H1 (cell line): ENCODE measurements around the gene MPND. TPM values are rescaled to one million over a fixed set of nuclear protein-coding genes. Genes with fewer than 3 reads are reported as not detected.
A peak's percentile ranks its signal among the peaks of the same experiment; 100 is the strongest.

Experiments
- CTCF ChIA-PET: fragments of 300-600 bp; sonication (Branson Sonifier 250); formaldehyde crosslinking; loops from one replicate; lab custom pipeline; 2021; ENCODE audit not compliant: partially characterized antibody; lab: Charles Lee
- POLR2A ChIA-PET: fragments of 300-600 bp; sonication (Branson Sonifier 250); formaldehyde crosslinking; loops from one replicate; lab custom pipeline; 2021; ENCODE audit warnings: inconsistent platforms; ENCODE audit not compliant: partially characterized antibody; lab: Charles Lee
- DNase-seq, 2 experiments: peaks; one replicate each; pipeline versions ENCODE4 v3.0.0 to v3.0.0-alpha.2; 2010 to 2022; ENCODE audit warnings: low spot score in 2 of 2, low read depth in 1 of 2, mixed read lengths in 1 of 2
- FAIRE-seq: peaks from 2 replicates; lab custom pipeline; 2011; peaks lifted over from hg19 to GRCh38; lab: Jason Lieb, UNC
- H2AFZ ChIP-seq: 2 replicates; pipeline ENCODE4 v1.8.1; 2012; ENCODE audit warnings: low read length, inconsistent platforms
- H2AK5ac ChIP-seq: 2 replicates; pipeline ENCODE4 v1.6.1; 2013; ENCODE audit warnings: low read depth, low read length
- H2BK120ac ChIP-seq: replicated peaks from 2 replicates; pipeline ENCODE3; 2013; ENCODE audit warnings: low read depth, low read length, inconsistent platforms
- H2BK12ac ChIP-seq: 2 replicates; pipeline ENCODE4 v1.6.1; 2013; ENCODE audit warnings: low read depth, low read length
- H2BK15ac ChIP-seq: 2 replicates; pipeline ENCODE4 v1.6.1; 2013; ENCODE audit warnings: low read length
- H2BK20ac ChIP-seq: 2 replicates; pipeline ENCODE4 v1.6.1; 2013; ENCODE audit warnings: low read length
- H2BK5ac ChIP-seq: 2 replicates; pipeline ENCODE4 v1.6.1; 2013; ENCODE audit warnings: low read depth, low read length
- H3K14ac ChIP-seq: 2 replicates; pipeline ENCODE4 v1.6.1; 2013; ENCODE audit warnings: inconsistent platforms; ENCODE audit not compliant: insufficient read length
- H3K18ac ChIP-seq: 2 replicates; pipeline ENCODE4 v1.6.1; 2013; ENCODE audit warnings: low read length; ENCODE audit errors: extremely low read depth
- H3K23ac ChIP-seq: 2 replicates; pipeline ENCODE4 v1.6.1; 2013; ENCODE audit warnings: inconsistent platforms; ENCODE audit not compliant: insufficient read length
- H3K23me2 ChIP-seq: 2 replicates; pipeline ENCODE4 v1.6.1; 2013; ENCODE audit warnings: low read depth, low read length
- H3K27ac ChIP-seq: 2 replicates; pipeline ENCODE4 v1.6.1; 2011; ENCODE audit warnings: low read depth, low read length, inconsistent platforms
- H3K27me3 ChIP-seq, 4 experiments: replicated peaks in 1 of 4; 1 replicate in 1 of 4; 2 replicates in 3 of 4; pipeline versions ENCODE4 v1.6.1 to v1.8.1; 2011 to 2013; ENCODE audit warnings: low read length in 3 of 4, mild to moderate bottlenecking in 3 of 4, inconsistent platforms in 2 of 4, mixed read lengths in 2 of 4, moderate library complexity in 1 of 4; ENCODE audit not compliant: control insufficient read depth in 3 of 4, insufficient read depth in 3 of 4; ENCODE audit errors: extremely low read depth in 1 of 4
- H3K36me3 ChIP-seq, 4 experiments: 2 replicates each; pipeline versions ENCODE4 v1.6.1 to v1.8.1; 2011 to 2013; ENCODE audit warnings: mild to moderate bottlenecking in 4 of 4, low read length in 3 of 4, moderate library complexity in 2 of 4, control low read depth in 1 of 4, inconsistent platforms in 1 of 4; ENCODE audit not compliant: insufficient read depth in 4 of 4, control insufficient read depth in 2 of 4
- H3K4ac ChIP-seq: replicated peaks from 2 replicates; pipeline ENCODE3; 2013; ENCODE audit warnings: low read length, low read depth, mixed read lengths, inconsistent platforms; ENCODE audit not compliant: insufficient read length
- H3K4me1 ChIP-seq, 4 experiments: replicated peaks in 1 of 4; 1 replicate in 1 of 4; 2 replicates in 3 of 4; pipeline versions ENCODE4 v1.6.1 to v1.8.1; 2011 to 2013; ENCODE audit warnings: low read length in 3 of 4, inconsistent platforms in 2 of 4, mixed read lengths in 1 of 4; ENCODE audit not compliant: insufficient read depth in 4 of 4, control insufficient read depth in 3 of 4
- H3K4me2 ChIP-seq, 2 experiments: 2 replicates each; pipeline versions ENCODE4 v1.6.1 to v1.8.1; 2011 to 2013; ENCODE audit warnings: low read depth in 2 of 2, low read length in 2 of 2, control low read depth in 1 of 2, inconsistent platforms in 1 of 2, mild to moderate bottlenecking in 1 of 2; ENCODE audit not compliant: insufficient read depth in 1 of 2
- H3K4me3 ChIP-seq, 4 experiments: fragments of 200-600, 300-600 bp in 1 of 4; sonication (generic), shearing (Covaris generic), sonication (Bioruptor Twin) in 1 of 4; 2 replicates each; pipeline versions ENCODE4 v1.5.1 to v1.8.1; 2011 to 2016; ENCODE audit warnings: low read length in 4 of 4, low read depth in 3 of 4, control low read depth in 2 of 4, inconsistent platforms in 2 of 4, mild to moderate bottlenecking in 2 of 4, mixed read lengths in 1 of 4, moderate library complexity in 1 of 4; ENCODE audit not compliant: insufficient read depth in 2 of 4; ENCODE audit errors: extremely low read depth in 1 of 4
- H3K56ac ChIP-seq: replicated peaks from 2 replicates; pipeline ENCODE3; 2013; ENCODE audit warnings: low read depth, mild to moderate bottlenecking, mixed read lengths, low read length, inconsistent platforms; ENCODE audit not compliant: insufficient read length
- H3K79me1 ChIP-seq: 2 replicates; pipeline ENCODE4 v1.6.1; 2013; ENCODE audit warnings: low read depth, low read length, control low read depth
- H3K79me2 ChIP-seq, 2 experiments: 2 replicates each; pipeline versions ENCODE4 v1.6.1 to v1.8.1; 2012 to 2013; ENCODE audit warnings: low read length in 2 of 2, mild to moderate bottlenecking in 2 of 2, inconsistent platforms in 1 of 2; ENCODE audit not compliant: insufficient read depth in 2 of 2, control insufficient read depth in 1 of 2
- H3K9ac ChIP-seq, 4 experiments: replicated peaks in 1 of 4; 1 replicate in 1 of 4; 2 replicates in 3 of 4; pipeline versions ENCODE4 v1.6.1 to v1.8.1; 2011 to 2013; ENCODE audit warnings: low read depth in 3 of 4, low read length in 3 of 4, control low read depth in 2 of 4, mild to moderate bottlenecking in 2 of 4, moderate library complexity in 2 of 4, inconsistent platforms in 1 of 4; ENCODE audit errors: extremely low read depth in 1 of 4
- H3K9me3 ChIP-seq, 2 experiments: 2 replicates each; pipeline versions ENCODE4 v1.6.1 to v1.8.1; 2012 to 2013; ENCODE audit warnings: mild to moderate bottlenecking in 2 of 2, moderate library complexity in 2 of 2, control low read depth in 1 of 2, inconsistent platforms in 1 of 2, low read depth in 1 of 2, low read length in 1 of 2, mixed read lengths in 1 of 2; ENCODE audit not compliant: insufficient read depth in 2 of 2
- H4K20me1 ChIP-seq, 2 experiments: replicated peaks in 1 of 2; 2 replicates each; pipeline versions ENCODE3 to v1.8.1; 2011 to 2013; ENCODE audit warnings: inconsistent platforms in 2 of 2, low read length in 2 of 2, mild to moderate bottlenecking in 1 of 2; ENCODE audit not compliant: insufficient read depth in 2 of 2, control insufficient read depth in 1 of 2
- H4K5ac ChIP-seq: 2 replicates; pipeline ENCODE4 v1.6.1; 2013; ENCODE audit warnings: low read length, low read depth, mixed read lengths, inconsistent platforms; ENCODE audit not compliant: insufficient read length
- H4K8ac ChIP-seq: 2 replicates; pipeline ENCODE4 v1.8.0; 2013; ENCODE audit warnings: mild to moderate bottlenecking, moderate library complexity, low read length, inconsistent platforms; ENCODE audit not compliant: insufficient read depth; ENCODE audit errors: extremely low read depth
- H4K91ac ChIP-seq: replicated peaks from 2 replicates; pipeline ENCODE3; 2013; ENCODE audit warnings: low read length, mixed read lengths, inconsistent platforms; ENCODE audit not compliant: insufficient read length
- CREB1 ChIP-seq: IDR thresholded peaks from 2 replicates; pipeline ENCODE4 v1.6.1; 2012; ENCODE audit warnings: inconsistent platforms
- POLR2AphosphoS5 ChIP-seq: IDR thresholded peaks from 2 replicates; pipeline ENCODE4 v1.6.1; 2011; ENCODE audit warnings: low read depth, low read length
- WGBS, 2 experiments: shearing (Covaris generic) in 1 of 2; methylation state at CpG; one replicate each; pipeline versions ENCODE4 v1.1.6 to v1.1.7; 2013 to 2015; ENCODE audit warnings: low lambda C conversion rate in 2 of 2, mixed read lengths in 2 of 2, inconsistent platforms in 1 of 2, low coverage in 1 of 2, missing lambda C conversion rate in 1 of 2; ENCODE audit not compliant: insufficient replicate concordance in 2 of 2, insufficient coverage in 1 of 2, insufficient read length in 1 of 2; ENCODE audit errors: extremely low coverage in 1 of 2, missing lambda C conversion rate in 1 of 2; 5-methylcytosine and 5-hydroxymethylcytosine counted together
- polyA plus RNA-seq, 7 experiments: library from polyadenylated mRNA; depleted of rRNA in 3 of 7; stranded (reverse) in 5 of 7; unstranded in 2 of 7; fragments of >200 nt in 5 of 7; fragments of 200-250 nt in 2 of 7; gene quantifications; 1 replicate in 5 of 7; 2 replicates in 1 of 7; 4 replicates in 1 of 7; pipeline versions ENCODE4 v1.2.1 to v1.2.3, GENCODE V29; 2011 to 2013; ENCODE audit warnings: missing spikeins in 2 of 7, mixed read lengths in 2 of 7
- total RNA-seq: library from RNA; stranded (reverse); fragmentation: NEBNext Ultra II Directional; extraction: Animal tissue kit (Norgen Biotek cat#: 25700); gene quantifications from 2 replicates; pipeline ENCODE4 v1.2.1, GENCODE V29; 2021

The MPND gene
- total and polyA plus RNA-seq, 2 of the 8 experiments (the other 6 are each of a cell fraction or from before 2014, with no cell fraction given), result 22.9 to 27.7 TPM

DNA sequence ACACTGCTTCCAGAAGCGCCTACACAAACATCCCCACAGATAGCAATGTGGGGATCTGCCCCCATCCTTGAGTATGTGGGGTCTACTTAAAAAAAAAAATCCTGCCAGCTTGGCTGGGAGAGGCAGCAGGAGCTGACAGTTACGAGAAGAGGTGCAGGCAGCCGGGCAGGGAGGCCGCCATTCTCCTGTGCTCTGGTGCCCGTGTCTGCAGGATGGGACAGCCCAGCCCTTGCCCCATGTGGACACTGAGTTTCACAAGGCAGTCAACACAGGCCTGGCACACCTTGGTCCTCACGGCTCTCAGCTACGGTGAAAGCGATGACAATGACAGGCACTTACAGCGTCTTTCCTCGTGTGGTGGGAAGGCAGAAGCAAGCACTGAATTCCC is 24.0 kb downstream of the MPND start:
- Histone ChIP-seq H3K23ac (no peak overlapping the region), H3K4me2 (no peak overlapping the region), H4K5ac (no peak overlapping the region), H4K20me1 (peaks cover 22 to 45% of the 10 kb centered on the region in 2 experiments), H3K9ac (no peak overlapping the region), H3K56ac (no peak overlapping the region), H3K79me2 (peaks cover 0 to 4% of the 10 kb centered on the region in 2 experiments; a peak in 1 of 4 replicates), H3K4me3 (no peak overlapping the region), H3K14ac (no peak overlapping the region), H3K23me2 (no peaks in the 10 kb centered on the region), H2BK120ac (no peak overlapping the region), H2BK12ac (no peak overlapping the region; the same call in 1 of the 2 replicates), H4K8ac (no peak overlapping the region), H3K27me3 (no peaks in the 10 kb centered on the region), H3K18ac (no peak overlapping the region), H3K27ac (no peak overlapping the region), H2BK15ac (no peak overlapping the region), H3K36me3 (peaks cover 6 to 16% (median 7%) of the 10 kb centered on the region in 4 experiments; a peak in 5 of 8 replicates), H3K4ac (no peak overlapping the region), H3K9me3 (no peaks in the 10 kb centered on the region), H2AK5ac (no peak overlapping the region), H2AFZ (no peak overlapping the region), H2BK5ac (peak overlapping the region; percentile 30; the same call in 1 of the 2 replicates), H3K4me1 (peaks cover 0 to 14% (median 9%) of the 10 kb centered on the region in 4 experiments; a peak in 5 of 7 replicates), H4K91ac (no peak overlapping the region), H3K79me1 (peaks cover 28% of the 10 kb centered on the region), H2BK20ac (no peak overlapping the region)
- TF ChIP-seq POLR2AphosphoS5, result peak; percentile 41; the same call in 1 of the 2 replicates
- TF ChIP-seq CREB1, result no peak
- no peak for FAIRE-seq
- peak in 1 of 2 experiments; percentile 38 for DNase-seq
- 90% methylated on average over 10 of the region's 10 CpGs; no CpG with 5 or more reads in 1 of the 2 experiments for WGBS, 2 experiments
- POLR2A ChIA-PET, result interaction anchor here (0.8 to 13.0 kb wide), 4 partner anchors 10 to 37 kb away, joined by 3 to 72 read pairs (median 8); partner anchors contain the start of gene MPND
- CTCF ChIA-PET, result interaction anchor here (1.0 to 2.9 kb wide), 4 partner anchors 9 to 232 kb away, joined by 3 to 18 read pairs (median 6); no protein-coding TSS in a partner anchor
